ENCODE results near the gene CNKSR2. TPM values are rescaled to one million over a fixed set of nuclear protein-coding genes. Genes with fewer than 3 reads are reported as not detected.

The CNKSR2 gene
- total and polyA plus RNA-seq, 4 donors = 0.74 to 41.4 (median 2.1) TPM

- H3K4me1 ChIP-seq (ENCODE audit: control insufficient read depth in 5 of 5, insufficient read depth in 5 of 5, low read length in 5 of 5) = no peaks in the 10 kb centered on the region
- H3K4me3 ChIP-seq = no peak overlapping the region
- no peak for TF ChIP-seq CTCF (IDR thresholded peaks at IDR 0.05; ENCODE audit: control extremely low read depth, extremely low read depth)
- 56 to 91% methylated on average over 4 of the region's 4 CpGs for WGBS, 2 donors
- H3K27me3 ChIP-seq (ENCODE audit: control insufficient read depth in 3 of 3, insufficient read depth in 3 of 3, low read length in 2 of 3) = peaks cover 0 to 15% (median 6%) of the 10 kb centered on the region in 3 donors
- ATAC-seq (ENCODE audit: insufficient read depth, low FRiP score) = no peak
- H3K27ac ChIP-seq (ENCODE audit: low read depth in 1 of 2, low read length in 1 of 2) = no peak overlapping the region
- no peak overlapping the region for H3K9ac ChIP-seq (ENCODE audit: insufficient read depth in 1 of 2, low read length in 2 of 2)
- DNase-seq = no peak
- no peaks in the 10 kb centered on the region for H3K9me3 ChIP-seq (ENCODE audit: control insufficient read depth in 4 of 4, insufficient read depth in 3 of 4, low read length in 3 of 4)
- no peaks in the 10 kb centered on the region for H3K36me3 ChIP-seq (ENCODE audit: control insufficient read depth in 4 of 4, insufficient read depth in 4 of 4, low read length in 4 of 4)
These were observed 300.4 kb downstream of the CNKSR2 start for GRCh38 chrX:21674430-21675186.

GRCh38 chrX:21675931-21676330 lies 301.7 kb downstream of the CNKSR2 start:
- Histone ChIP-seq H3K27me3 (ENCODE audit: control insufficient read depth in 3 of 3, insufficient read depth in 3 of 3, low read length in 2 of 3) (peaks cover 0 to 12% (median 6%) of the 10 kb centered on the region in 3 donors), H3K9me3 (ENCODE audit: control insufficient read depth in 4 of 4, insufficient read depth in 3 of 4, low read length in 3 of 4) (peaks cover 0 to 2% (median 0%) of the 10 kb centered on the region in 4 donors), H3K36me3 (ENCODE audit: control insufficient read depth in 4 of 4, insufficient read depth in 4 of 4, low read length in 4 of 4) (no peaks in the 10 kb centered on the region), H3K4me3 (no peak overlapping the region), H3K27ac (ENCODE audit: low read depth in 1 of 2, low read length in 1 of 2) (no peak overlapping the region), H3K9ac (ENCODE audit: insufficient read depth in 1 of 2, low read length in 2 of 2) (no peak overlapping the region), H3K4me1 (ENCODE audit: control insufficient read depth in 5 of 5, insufficient read depth in 5 of 5, low read length in 5 of 5) (no peaks in the 10 kb centered on the region)
- TF ChIP-seq CTCF (IDR thresholded peaks at IDR 0.05; ENCODE audit: control extremely low read depth, extremely low read depth) = no peak
- 33 to 41% methylated on average over 2 of the region's 2 CpGs for WGBS, 2 donors
- no peak for DNase-seq
- ATAC-seq (ENCODE audit: insufficient read depth, low FRiP score) = no peak

GRCh38 chrX:21678048-21678612 lies 303.9 kb downstream of the CNKSR2 start:
- ATAC-seq (ENCODE audit: insufficient read depth, low FRiP score) = no peak
- no peaks in the 10 kb centered on the region for H3K4me1 ChIP-seq (ENCODE audit: control insufficient read depth in 5 of 5, insufficient read depth in 5 of 5, low read length in 5 of 5)
- H3K9me3 ChIP-seq (ENCODE audit: control insufficient read depth in 4 of 4, insufficient read depth in 3 of 4, low read length in 3 of 4) = peaks cover 0 to 2% (median 0%) of the 10 kb centered on the region in 4 donors
- no peak overlapping the region for H3K9ac ChIP-seq (ENCODE audit: insufficient read depth in 1 of 2, low read length in 2 of 2)
- H3K4me3 ChIP-seq = no peak overlapping the region
- no peak overlapping the region for H3K27ac ChIP-seq (ENCODE audit: low read depth in 1 of 2, low read length in 1 of 2)
- DNase-seq = no peak
- WGBS, 2 donors = 50 to 70% methylated on average over 4 of the region's 4 CpGs
- no peak for TF ChIP-seq CTCF (IDR thresholded peaks at IDR 0.05; ENCODE audit: control extremely low read depth, extremely low read depth)
- peaks cover 0 to 14% (median 6%) of the 10 kb centered on the region in 3 donors for H3K27me3 ChIP-seq (ENCODE audit: control insufficient read depth in 3 of 3, insufficient read depth in 3 of 3, low read length in 2 of 3)
- no peaks in the 10 kb centered on the region for H3K36me3 ChIP-seq (ENCODE audit: control insufficient read depth in 4 of 4, insufficient read depth in 4 of 4, low read length in 4 of 4)
